Subcutaneous adipose tissue (tissue), 4 donors: Measurements from ENCODE around the gene SYCP3. TPM values are rescaled to one million over a fixed set of nuclear protein-coding genes. Genes with fewer than 3 reads are reported as not detected.

Source experiments
- total RNA-seq, 4 donors: library from RNA; depleted of rRNA; stranded (reverse); fragments of >200 nt; gene quantifications; one replicate each; pipeline ENCODE4 v1.1.0, GENCODE V29; 2016
- TF ChIP-seq, protein P1 (sequence below): fragments of 450-650 bp; IDR thresholded peaks from one replicate; pipeline ENCODE4 v1.5.1; 2016; ENCODE audit warnings: low read depth, mild to moderate bottlenecking, control low read depth, antibody characterized with exemption, moderate library complexity

The SYCP3 gene
- total RNA-seq, 4 donors from 2014 or later: 0.22 TPM; not detected in 3

GRCh38 chr12:101713930-101714329 lies 25.3 kb downstream of the SYCP3 start:
- TF ChIP-seq, protein P1, sequence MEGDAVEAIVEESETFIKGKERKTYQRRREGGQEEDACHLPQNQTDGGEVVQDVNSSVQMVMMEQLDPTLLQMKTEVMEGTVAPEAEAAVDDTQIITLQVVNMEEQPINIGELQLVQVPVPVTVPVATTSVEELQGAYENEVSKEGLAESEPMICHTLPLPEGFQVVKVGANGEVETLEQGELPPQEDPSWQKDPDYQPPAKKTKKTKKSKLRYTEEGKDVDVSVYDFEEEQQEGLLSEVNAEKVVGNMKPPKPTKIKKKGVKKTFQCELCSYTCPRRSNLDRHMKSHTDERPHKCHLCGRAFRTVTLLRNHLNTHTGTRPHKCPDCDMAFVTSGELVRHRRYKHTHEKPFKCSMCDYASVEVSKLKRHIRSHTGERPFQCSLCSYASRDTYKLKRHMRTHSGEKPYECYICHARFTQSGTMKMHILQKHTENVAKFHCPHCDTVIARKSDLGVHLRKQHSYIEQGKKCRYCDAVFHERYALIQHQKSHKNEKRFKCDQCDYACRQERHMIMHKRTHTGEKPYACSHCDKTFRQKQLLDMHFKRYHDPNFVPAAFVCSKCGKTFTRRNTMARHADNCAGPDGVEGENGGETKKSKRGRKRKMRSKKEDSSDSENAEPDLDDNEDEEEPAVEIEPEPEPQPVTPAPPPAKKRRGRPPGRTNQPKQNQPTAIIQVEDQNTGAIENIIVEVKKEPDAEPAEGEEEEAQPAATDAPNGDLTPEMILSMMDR: no peak

DNA sequence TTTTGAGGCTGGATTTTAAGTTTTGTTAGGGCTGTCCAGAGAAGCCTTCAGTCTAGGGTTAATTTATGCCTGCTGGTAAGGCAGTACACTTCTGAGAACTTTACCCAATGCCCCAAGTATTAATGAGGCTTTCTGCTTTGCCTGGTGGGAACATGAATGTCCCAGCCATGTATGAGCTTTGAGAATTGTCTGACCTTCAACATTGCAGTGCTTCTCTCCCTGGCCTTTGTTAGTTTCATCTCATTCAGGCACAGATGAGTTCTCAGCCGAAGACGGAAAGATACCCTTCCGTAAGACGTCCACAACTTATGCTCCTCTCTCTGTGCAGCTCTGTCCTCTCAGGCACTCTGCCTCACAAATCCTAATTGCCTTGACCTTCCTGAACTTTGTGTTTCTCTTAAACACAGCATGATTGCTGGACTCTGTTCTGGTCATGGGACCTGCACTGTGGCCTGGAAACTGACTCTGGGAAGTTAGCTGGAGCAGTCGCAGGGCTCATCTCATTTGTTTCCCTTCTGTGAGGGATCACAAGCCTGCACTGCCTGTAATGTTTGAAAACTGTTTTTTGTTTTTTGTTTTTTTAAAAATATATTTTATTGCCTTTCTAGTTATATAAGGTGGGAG lies 26.1 kb downstream of the SYCP3 start:
- TF ChIP-seq, protein P1: no peak

DNA sequence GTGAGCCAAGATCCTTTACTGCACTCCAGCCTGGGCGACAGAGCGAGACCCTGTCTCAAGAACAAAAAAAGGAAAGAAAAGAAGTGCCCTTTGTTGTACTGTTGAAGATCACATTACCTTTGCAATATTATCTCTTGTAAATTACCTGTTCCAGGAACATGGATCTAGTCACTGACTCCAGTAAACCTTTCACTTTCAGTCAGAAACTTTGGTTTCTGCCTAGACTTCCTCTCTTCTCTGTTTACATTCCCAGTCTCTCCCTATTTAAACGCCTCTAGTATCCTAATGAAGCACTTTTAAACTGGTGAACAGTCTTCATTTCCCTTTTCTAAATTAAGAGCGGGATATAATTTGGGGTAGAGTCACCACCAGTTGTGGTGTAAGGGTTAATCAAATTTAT lies 29.0 kb downstream of the SYCP3 start:
- TF ChIP-seq, protein P1: no peak

DNA sequence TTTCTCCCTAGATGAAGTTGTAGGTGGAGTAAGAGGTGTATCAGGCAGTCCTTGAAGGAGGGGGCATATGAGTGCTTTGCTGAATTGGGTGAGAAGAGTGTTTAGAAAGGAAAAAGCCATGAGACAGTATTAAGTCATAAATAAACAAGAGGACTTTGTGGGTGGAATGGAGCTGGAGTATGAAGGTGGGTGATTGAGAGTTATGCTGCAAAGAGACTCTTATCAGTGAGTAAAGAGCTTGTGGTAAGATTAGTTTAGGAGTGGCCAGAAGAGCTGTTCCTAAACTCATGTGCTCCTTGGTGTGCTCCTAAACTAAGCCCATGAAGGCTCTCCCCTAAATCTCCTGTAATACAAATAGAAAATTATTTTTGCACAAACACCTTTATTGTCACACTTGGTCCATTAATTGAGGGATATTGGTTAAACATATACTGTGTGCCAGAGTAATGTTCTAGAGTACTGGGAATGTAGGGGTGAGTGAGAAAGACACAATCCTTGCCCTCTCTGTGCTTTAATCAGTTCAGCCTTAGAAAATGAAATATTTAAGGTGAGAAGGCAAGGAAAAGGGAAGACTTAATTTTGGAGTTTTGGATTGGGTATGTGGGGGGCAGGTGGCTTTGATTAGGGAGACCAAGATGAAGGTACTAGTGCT lies 32.0 kb downstream of the SYCP3 start:
- TF ChIP-seq, protein P1: no peak

DNA sequence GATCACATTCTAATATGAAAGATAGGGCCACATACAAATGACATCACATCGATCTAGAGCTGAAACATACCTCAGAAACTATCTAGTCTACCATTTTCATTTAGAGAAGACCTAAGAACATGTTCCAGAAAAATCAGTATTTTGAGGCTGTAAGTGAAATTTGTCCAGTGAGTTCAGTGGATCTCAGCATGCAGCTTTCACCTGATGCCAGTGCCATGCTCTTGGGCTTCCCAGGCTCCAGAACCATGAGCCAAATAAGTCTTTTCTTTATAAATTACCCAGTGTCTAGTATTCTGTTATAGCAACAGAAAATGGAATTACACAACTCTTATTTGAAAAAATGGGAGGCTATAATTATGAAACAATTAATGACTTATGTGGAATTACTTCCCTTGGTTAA lies 32.9 kb downstream of the SYCP3 start:
- TF ChIP-seq, protein P1: no peak

DNA sequence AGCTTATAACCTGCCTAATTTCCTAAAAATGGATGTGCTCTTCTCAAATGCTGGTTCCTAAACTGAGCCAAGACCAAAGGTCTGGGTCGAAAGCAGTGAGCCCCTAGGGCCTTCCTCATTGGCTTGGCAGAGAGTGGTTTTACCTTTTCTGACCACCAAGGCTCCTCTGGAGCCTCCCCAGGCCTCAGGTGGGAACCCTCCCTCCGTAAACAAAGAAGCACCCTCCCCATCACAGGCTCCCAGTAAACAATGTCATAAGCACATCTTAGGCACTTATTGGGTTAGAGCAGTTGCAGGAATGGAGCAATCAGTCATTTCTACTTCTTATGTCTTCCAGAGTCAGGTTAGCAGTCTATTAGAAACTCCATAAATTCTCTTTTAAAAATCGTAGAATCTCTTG lies 35.8 kb downstream of the SYCP3 start:
- TF ChIP-seq, protein P1: no peak

DNA sequence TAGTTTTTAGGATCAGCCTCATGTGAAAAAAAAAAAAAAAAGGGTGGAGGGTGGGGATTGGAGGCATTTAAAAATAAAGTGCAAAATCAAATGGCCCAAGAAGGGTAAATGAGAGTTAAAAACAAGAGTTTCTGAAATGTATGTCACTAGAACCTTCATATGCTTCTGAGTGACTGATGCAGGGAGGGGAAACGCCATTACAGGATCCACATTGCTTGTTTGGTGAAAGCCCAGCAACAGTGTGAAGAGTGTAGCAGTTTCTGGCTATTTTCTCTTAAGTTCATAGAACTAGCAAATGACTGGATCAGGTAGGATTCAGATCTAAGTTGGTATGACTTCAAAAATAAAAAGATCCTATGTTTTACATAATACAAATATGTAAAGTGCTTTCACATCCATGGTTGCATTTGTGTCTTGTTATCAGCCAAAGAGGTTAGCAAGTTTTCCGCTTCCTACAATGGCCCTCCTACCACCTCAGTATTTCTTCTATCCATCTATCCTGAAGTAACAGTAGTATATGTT lies 38.9 kb downstream of the SYCP3 start:
- TF ChIP-seq, protein P1: no peak
